GM12874 (cell line): ENCODE data around the gene EVC.

Experiments
- TF ChIP-seq, protein P1 (sequence below): IDR thresholded peaks from 2 replicates; pipeline ENCODE4 v1.5.1; 2011; ENCODE audit warnings: low read depth, mild to moderate bottlenecking, control low read depth, low read length, moderate library complexity; ENCODE audit not compliant: insufficient read depth

The EVC gene

DNA sequence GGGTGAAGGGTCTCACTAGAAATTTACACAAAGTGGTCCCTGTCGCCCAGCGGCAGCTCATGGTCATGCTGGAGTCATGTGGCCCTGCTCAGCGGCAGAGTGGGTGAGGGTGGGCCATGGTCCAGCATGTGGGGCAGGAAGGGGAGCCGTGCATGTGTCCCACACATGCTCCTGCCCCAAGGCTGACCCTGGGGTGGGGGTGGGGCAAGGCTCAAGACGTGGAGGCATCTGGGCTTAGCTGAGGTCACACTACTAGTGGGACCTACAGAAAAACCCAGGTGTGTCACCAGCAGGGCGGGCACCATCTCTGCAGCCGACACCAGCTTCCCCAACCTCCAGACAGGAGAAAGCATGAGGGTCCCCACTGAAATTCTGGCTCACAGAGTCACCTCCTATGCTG, 42.4 kb downstream of the EVC start:
- TF ChIP-seq, protein P1, sequence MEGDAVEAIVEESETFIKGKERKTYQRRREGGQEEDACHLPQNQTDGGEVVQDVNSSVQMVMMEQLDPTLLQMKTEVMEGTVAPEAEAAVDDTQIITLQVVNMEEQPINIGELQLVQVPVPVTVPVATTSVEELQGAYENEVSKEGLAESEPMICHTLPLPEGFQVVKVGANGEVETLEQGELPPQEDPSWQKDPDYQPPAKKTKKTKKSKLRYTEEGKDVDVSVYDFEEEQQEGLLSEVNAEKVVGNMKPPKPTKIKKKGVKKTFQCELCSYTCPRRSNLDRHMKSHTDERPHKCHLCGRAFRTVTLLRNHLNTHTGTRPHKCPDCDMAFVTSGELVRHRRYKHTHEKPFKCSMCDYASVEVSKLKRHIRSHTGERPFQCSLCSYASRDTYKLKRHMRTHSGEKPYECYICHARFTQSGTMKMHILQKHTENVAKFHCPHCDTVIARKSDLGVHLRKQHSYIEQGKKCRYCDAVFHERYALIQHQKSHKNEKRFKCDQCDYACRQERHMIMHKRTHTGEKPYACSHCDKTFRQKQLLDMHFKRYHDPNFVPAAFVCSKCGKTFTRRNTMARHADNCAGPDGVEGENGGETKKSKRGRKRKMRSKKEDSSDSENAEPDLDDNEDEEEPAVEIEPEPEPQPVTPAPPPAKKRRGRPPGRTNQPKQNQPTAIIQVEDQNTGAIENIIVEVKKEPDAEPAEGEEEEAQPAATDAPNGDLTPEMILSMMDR = no peak

DNA sequence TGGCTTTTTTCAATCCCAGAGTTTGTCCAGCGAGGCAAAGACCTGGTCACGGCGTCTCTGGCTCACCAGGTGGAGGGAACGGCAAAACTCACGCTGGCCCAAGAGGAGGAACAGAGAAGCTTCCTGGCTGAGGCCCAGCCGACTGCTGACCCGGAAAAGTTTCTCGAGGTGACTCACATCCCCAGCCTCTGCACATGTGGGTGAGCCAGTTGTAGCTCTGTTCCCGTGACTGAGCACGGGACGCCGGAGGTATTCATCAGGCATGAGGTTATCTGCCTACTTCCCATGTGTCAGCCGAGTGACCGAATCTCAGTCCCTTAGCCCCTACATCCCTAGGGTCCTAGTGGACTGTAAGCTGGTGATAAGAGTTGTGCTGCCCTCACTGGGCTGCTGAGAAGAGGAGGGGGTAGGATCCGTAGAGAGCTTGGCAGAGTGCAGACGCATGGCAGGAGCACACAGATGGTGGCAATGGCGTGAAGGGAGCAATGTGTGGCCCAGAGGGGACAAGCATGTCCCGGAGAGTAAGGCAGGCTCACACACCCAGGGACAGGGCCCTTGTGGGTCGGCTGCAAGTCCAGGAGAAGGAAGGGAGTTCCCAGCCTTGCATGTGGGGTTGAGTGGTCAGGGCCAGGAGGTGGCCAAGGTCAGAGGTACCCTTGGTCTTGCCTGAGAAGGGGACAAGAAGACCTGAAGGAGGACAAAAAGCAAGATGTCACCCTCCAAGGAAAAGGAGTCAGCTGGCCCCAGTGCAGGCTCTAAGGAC, 42.9 kb downstream of the EVC start:
- TF ChIP-seq, protein P1 = no peak

GRCh38 chr4:5754529-5754881, 43.5 kb downstream of the EVC start:
- TF ChIP-seq, protein P1 = no peak

- TF ChIP-seq, protein P1 = no peak
Observed at GRCh38 chr4:5755161-5755560, 44.2 kb downstream of the EVC start.

GRCh38 chr4:5755679-5756078, 44.7 kb downstream of the EVC start:
- TF ChIP-seq, protein P1 = no peak

- TF ChIP-seq, protein P1 = no peak
Observed at GRCh38 chr4:5756271-5756670, 45.3 kb downstream of the EVC start.

- TF ChIP-seq, protein P1 = no peak
Observed at GRCh38 chr4:5757091-5757490, 46.1 kb downstream of the EVC start.
